MCF 10A (cell line): ENCODE measurements around the gene P2RX1. TPM values are rescaled to one million over a fixed set of nuclear protein-coding genes. Genes with fewer than 3 reads are reported as not detected.

Experiments
- BruUV-seq: library from RNA; stranded (reverse); fragments of 400-500 nt; replicated peaks from 2 replicates; lab custom pipeline; 2021; lab: Mats Ljungman, UMichigan
- CTCF ChIA-PET: fragments of 300-600 bp; sonication (Branson Sonifier 250); formaldehyde crosslinking; extraction: SDS; loops from one replicate; lab custom pipeline; 2021; ENCODE audit warnings: antibody characterized with exemption, inconsistent platforms; lab: Yijun Ruan, JAX
- POLR2A ChIA-PET: fragments of 300-600, 350-650 bp; sonication (Branson Sonifier 250); formaldehyde crosslinking; extraction: SDS; loops from one replicate; lab custom pipeline; 2020; ENCODE audit warnings: antibody characterized with exemption, inconsistent platforms; lab: Yijun Ruan, JAX
- DNase-seq: peaks from one replicate; pipeline ENCODE4 v3.0.0-alpha.2; 2018; ENCODE audit not compliant: unreplicated experiment
- H3K27ac Mint-ChIP-seq: one replicate; pipeline ENCODE4 v1.8.0; 2022; ENCODE audit warnings: mild to moderate bottlenecking, low read depth, mixed read lengths; ENCODE audit not compliant: unreplicated experiment
- H3K27me3 Mint-ChIP-seq: one replicate; pipeline ENCODE4 v1.8.0; 2022; ENCODE audit warnings: mixed read lengths; ENCODE audit not compliant: insufficient read depth, unreplicated experiment
- H3K36me3 Mint-ChIP-seq: one replicate; pipeline ENCODE4 v1.8.0; 2022; ENCODE audit warnings: mild to moderate bottlenecking, moderate library complexity, mixed read lengths; ENCODE audit not compliant: insufficient read depth, unreplicated experiment
- H3K4me1 Mint-ChIP-seq: one replicate; pipeline ENCODE4 v1.8.0; 2022; ENCODE audit warnings: mixed read lengths; ENCODE audit not compliant: insufficient read depth, unreplicated experiment
- H3K4me3 Mint-ChIP-seq: one replicate; pipeline ENCODE4 v1.8.0; 2022; ENCODE audit warnings: mild to moderate bottlenecking, moderate library complexity, mixed read lengths; ENCODE audit not compliant: unreplicated experiment
- H3K9me3 Mint-ChIP-seq: one replicate; pipeline ENCODE4 v1.8.0; 2022; ENCODE audit warnings: mixed read lengths; ENCODE audit not compliant: unreplicated experiment
- intact Hi-C: fragments of 100-400 bp; cut with micrococcal nuclease; formaldehyde crosslinking; loops from 2 replicates; pipeline ENCODE4 v1.14.1; 2022
- total RNA-seq: library from RNA; stranded (reverse); gene quantifications from 2 replicates; pipeline ENCODE4 v1.2.3, GENCODE V29; 2022
- TF ChIP-seq, protein P1 (sequence below): fragments of 200-600 bp; IDR thresholded peaks from one replicate; pipeline ENCODE4 v1.8.0; 2022; ENCODE audit warnings: antibody characterized with exemption, mild to moderate bottlenecking; ENCODE audit not compliant: unreplicated experiment

The P2RX1 gene
- total RNA-seq, 1 experiment from 2014 or later, result not detected

DNA sequence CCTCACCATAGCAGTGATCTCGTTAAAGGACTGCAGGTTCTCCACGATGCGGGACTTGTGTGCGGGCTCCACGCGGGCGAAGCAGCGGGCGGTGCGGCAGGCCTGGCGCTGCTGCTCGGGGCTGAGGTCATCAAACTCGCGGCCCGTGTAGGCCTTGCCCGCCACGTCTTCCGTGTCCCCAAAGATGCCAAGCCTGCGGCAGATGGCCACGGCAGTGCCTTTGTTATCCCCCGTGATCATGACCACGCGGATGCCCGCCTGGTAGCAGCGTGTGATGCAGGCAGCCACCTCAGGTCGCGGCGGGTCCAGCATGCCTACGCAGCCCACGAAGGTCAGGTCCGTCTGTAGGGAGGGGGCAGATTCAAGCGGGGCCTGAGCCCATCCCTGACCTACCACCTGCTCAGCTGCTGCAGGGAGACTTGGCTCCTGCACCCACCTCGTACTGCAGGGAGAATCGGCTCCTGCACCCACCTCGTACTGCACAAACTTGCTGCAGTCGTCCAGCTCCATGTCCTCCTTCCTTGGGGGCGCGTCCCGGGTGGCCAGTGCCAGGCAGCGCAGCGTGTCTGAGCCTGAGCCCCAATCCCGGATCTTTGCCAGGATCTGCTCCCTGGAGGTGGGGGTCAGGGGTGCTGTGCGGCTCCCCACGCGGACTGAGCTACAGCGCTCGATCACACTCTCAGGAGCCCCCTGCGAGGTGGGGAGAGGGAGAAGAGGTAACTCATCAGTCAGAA lies 24.9 kb upstream of the P2RX1 start:
- no peak overlapping the region for H3K27ac Mint-ChIP-seq
- ChIA-PET CTCF (no interaction called here), POLR2A (no interaction called here)
- H3K36me3 Mint-ChIP-seq, result no peaks in the 10 kb centered on the region
- no peaks in the 10 kb centered on the region for H3K27me3 Mint-ChIP-seq
- no peak overlapping the region for H3K4me3 Mint-ChIP-seq
- no peaks in the 10 kb centered on the region for H3K4me1 Mint-ChIP-seq
- no peaks in the 10 kb centered on the region for H3K9me3 Mint-ChIP-seq
- intact Hi-C loops, result no loop called here
- no peak for DNase-seq
- BruUV-seq, result no TSS peak
- TF ChIP-seq, protein P1, sequence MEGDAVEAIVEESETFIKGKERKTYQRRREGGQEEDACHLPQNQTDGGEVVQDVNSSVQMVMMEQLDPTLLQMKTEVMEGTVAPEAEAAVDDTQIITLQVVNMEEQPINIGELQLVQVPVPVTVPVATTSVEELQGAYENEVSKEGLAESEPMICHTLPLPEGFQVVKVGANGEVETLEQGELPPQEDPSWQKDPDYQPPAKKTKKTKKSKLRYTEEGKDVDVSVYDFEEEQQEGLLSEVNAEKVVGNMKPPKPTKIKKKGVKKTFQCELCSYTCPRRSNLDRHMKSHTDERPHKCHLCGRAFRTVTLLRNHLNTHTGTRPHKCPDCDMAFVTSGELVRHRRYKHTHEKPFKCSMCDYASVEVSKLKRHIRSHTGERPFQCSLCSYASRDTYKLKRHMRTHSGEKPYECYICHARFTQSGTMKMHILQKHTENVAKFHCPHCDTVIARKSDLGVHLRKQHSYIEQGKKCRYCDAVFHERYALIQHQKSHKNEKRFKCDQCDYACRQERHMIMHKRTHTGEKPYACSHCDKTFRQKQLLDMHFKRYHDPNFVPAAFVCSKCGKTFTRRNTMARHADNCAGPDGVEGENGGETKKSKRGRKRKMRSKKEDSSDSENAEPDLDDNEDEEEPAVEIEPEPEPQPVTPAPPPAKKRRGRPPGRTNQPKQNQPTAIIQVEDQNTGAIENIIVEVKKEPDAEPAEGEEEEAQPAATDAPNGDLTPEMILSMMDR, result no peak

DNA sequence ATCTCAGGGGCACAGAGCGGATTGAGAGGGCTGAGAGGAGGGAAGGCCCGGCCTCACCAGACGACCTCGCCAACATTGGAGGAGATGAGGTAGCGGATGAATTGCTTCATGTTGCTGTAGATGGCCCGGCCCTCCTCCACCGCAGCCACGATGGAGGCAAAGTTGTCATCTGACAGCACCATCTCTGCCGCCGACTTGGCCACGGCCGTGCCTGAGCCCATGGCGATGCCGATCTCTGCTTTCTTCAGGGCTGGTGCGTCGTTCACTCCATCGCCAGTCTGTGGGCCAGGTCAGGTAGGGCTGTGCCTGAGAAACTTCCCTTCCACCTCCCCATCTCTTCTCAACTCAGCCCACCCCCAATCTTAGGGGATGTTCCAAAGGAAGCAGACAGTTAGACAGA lies 21.1 kb upstream of the P2RX1 start:
- Mint-ChIP-seq H3K4me3 (no peak overlapping the region), H3K27ac (no peak overlapping the region), H3K36me3 (no peaks in the 10 kb centered on the region), H3K27me3 (no peaks in the 10 kb centered on the region), H3K9me3 (no peaks in the 10 kb centered on the region), H3K4me1 (no peaks in the 10 kb centered on the region)
- CTCF ChIA-PET, result no interaction called here
- POLR2A ChIA-PET, result no interaction called here
- TF ChIP-seq, protein P1, result no peak
- BruUV-seq, result no TSS peak
- no peak for DNase-seq
- intact Hi-C loops, result no loop called here

DNA sequence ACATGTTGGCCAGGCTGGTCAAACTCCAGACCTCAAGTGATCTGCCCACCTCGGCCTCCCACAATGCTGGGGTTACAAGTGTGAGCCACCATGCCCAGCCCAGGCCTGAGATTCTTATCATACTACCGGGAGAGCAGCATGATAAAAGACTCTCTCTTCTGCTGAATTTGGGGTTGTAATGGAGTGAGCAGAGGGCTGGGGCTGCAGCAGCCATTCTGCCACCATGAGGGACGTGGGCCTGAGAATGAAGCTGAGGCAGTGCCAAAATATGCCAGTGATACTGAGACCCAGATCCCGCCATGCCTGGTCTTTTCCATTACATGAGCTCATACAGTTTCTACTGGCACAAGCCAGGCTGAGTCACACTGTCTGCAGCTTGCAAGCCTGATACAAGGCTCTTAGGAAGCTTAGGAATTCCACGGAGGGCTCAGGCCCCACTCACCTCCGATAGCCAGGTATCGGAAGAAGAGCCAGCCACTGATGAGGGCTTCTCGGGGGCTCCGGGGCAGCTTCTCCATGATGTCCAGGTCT lies 19.6 kb upstream of the P2RX1 start:
- Mint-ChIP-seq H3K4me1 (no peaks in the 10 kb centered on the region), H3K36me3 (no peaks in the 10 kb centered on the region), H3K27me3 (no peaks in the 10 kb centered on the region), H3K4me3 (no peak overlapping the region), H3K9me3 (no peaks in the 10 kb centered on the region), H3K27ac (no peak overlapping the region)
- ChIA-PET CTCF (interaction anchor here (0.6 to 2.5 kb wide), 3 partner anchors 12 to 22 kb away, joined by 3 to 10 read pairs (median 4); no protein-coding TSS in a partner anchor), POLR2A (interaction anchor here (0.7 to 0.9 kb wide), 2 partner anchors 208 to 706 kb away, joined by 3 read pairs; no protein-coding TSS in a partner anchor)
- intact Hi-C loops, result loop anchor here (1.0 kb wide), 1 partner anchor 139 kb away; no protein-coding TSS in a partner anchor
- TF ChIP-seq, protein P1, result no peak
- no TSS peak for BruUV-seq
- DNase-seq, result peak; percentile 26

DNA sequence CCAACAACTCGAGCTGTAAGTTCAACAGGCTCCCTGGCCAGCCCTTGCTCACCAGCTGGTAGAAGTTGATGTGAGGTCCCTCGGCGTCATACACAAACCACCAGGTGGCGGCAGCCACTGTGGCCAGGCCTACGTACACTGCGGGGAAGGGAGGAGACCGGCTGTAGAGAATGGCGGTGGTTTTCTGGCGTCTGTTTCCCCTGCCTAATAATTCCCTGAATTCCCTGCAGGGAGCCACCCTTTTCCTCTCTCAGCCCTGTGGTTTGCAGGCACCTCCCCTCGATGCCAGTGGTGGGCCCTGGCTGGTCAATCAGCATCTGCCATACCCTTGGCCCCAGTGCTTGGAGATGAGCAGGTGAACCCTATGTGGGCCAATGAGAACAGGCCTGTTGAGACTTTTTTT lies 18.9 kb upstream of the P2RX1 start:
- no peak overlapping the region for H3K4me3 Mint-ChIP-seq
- no TSS peak for BruUV-seq
- H3K4me1 Mint-ChIP-seq, result no peaks in the 10 kb centered on the region
- ChIA-PET POLR2A (no interaction called here), CTCF (interaction anchor here (0.6 to 2.5 kb wide), 7 partner anchors 13 to 1255 kb away, joined by 3 to 10 read pairs (median 4); no protein-coding TSS in a partner anchor)
- no peaks in the 10 kb centered on the region for H3K27me3 Mint-ChIP-seq
- H3K9me3 Mint-ChIP-seq, result no peaks in the 10 kb centered on the region
- H3K36me3 Mint-ChIP-seq, result no peaks in the 10 kb centered on the region
- intact Hi-C loops, result loop anchor here (1.0 kb wide), 1 partner anchor 140 kb away; no protein-coding TSS in a partner anchor
- TF ChIP-seq, protein P1, result peak; percentile 54
- peak; percentile 78 for DNase-seq
- H3K27ac Mint-ChIP-seq, result no peak overlapping the region
